SK-N-SH (cell line): Measurements from ENCODE around the gene PIP5K1B. TPM values are rescaled to one million over a fixed set of nuclear protein-coding genes. Genes with fewer than 3 reads are reported as not detected.
A peak's percentile ranks its signal among the peaks of the same experiment; 100 is the strongest.

Experiments used
- CTCF ChIA-PET: fragments of 300-600, 350-600 bp; formaldehyde crosslinking; extraction: SDS; loops from one replicate; lab custom pipeline; 2021; lab: Yijun Ruan, JAX
- POLR2A ChIA-PET: fragments of 350-600 bp; sonication (Branson Sonifier 250); formaldehyde crosslinking; extraction: SDS; loops from one replicate; lab custom pipeline; 2020; ENCODE audit warnings: antibody characterized with exemption, inconsistent platforms; lab: Yijun Ruan, JAX
- DNase-seq: peaks from one replicate; pipeline ENCODE4 v3.0.0; 2012
- H2AFZ ChIP-seq: fragments of 200-600 bp; sonication (generic); 2 replicates; pipeline ENCODE4 v1.8.1; 2016; ENCODE audit warnings: antibody characterized with exemption, mild to moderate bottlenecking, low read depth
- H3F3A ChIP-seq: fragments of 200-600 bp; sonication (generic); replicated peaks from 2 replicates; pipeline ENCODE3; 2016; ENCODE audit warnings: antibody characterized with exemption, mild to moderate bottlenecking; ENCODE audit not compliant: insufficient read depth
- H3K27ac ChIP-seq, 2 experiments: fragments of 200-500 bp in 1 of 2; fragments of 200-600 bp in 1 of 2; sonication (Bioruptor generic) in 1 of 2; sonication (generic), shearing (Covaris generic) in 1 of 2; 2 replicates each; pipeline versions ENCODE4 v1.5.1 to v1.6.1; 2014 to 2016; ENCODE audit warnings: low read depth in 2 of 2, inconsistent platforms in 1 of 2, low read length in 1 of 2, mild to moderate bottlenecking in 1 of 2, mixed read lengths in 1 of 2
- H3K27me3 ChIP-seq: fragments of 200-600 bp; sonication (generic), shearing (Covaris generic); 2 replicates; pipeline ENCODE4 v1.6.1; 2016; ENCODE audit warnings: mixed run types; ENCODE audit not compliant: insufficient read depth
- H3K36me3 ChIP-seq, 2 experiments: fragments of 200-500 bp in 1 of 2; fragments of 200-600 bp in 1 of 2; sonication (Bioruptor generic) in 1 of 2; sonication (generic) in 1 of 2; replicated peaks in 1 of 2; 2 replicates each; pipeline versions ENCODE3 to v1.5.1; 2014 to 2016; ENCODE audit warnings: low read length in 1 of 2, mild to moderate bottlenecking in 1 of 2; ENCODE audit not compliant: insufficient read depth in 2 of 2, control insufficient read depth in 1 of 2
- H3K4me1 ChIP-seq, 2 experiments: fragments of 200-500 bp in 1 of 2; fragments of 200-600 bp in 1 of 2; sonication (Bioruptor generic) in 1 of 2; sonication (generic), shearing (Covaris generic) in 1 of 2; 2 replicates each; pipeline versions ENCODE4 v1.5.1 to v1.6.1; 2014 to 2016; ENCODE audit warnings: low read depth in 1 of 2, low read length in 1 of 2, mixed run types in 1 of 2; ENCODE audit not compliant: insufficient read depth in 2 of 2, control insufficient read depth in 1 of 2
- H3K4me2 ChIP-seq: fragments of 200-600 bp; sonication (generic), shearing (Covaris generic); 2 replicates; pipeline ENCODE4 v1.6.1; 2017; ENCODE audit warnings: mixed run types
- H3K4me3 ChIP-seq, 2 experiments: fragments of 200-500 bp in 1 of 2; fragments of 200-600 bp in 1 of 2; sonication (Bioruptor generic) in 1 of 2; sonication (generic), shearing (Covaris generic) in 1 of 2; 2 replicates each; pipeline versions ENCODE4 v1.5.1 to v1.8.1; 2014 to 2016; ENCODE audit warnings: low read depth in 2 of 2, inconsistent platforms in 1 of 2, low read length in 1 of 2, mild to moderate bottlenecking in 1 of 2, mixed read lengths in 1 of 2, moderate library complexity in 1 of 2
- H3K79me2 ChIP-seq: fragments of 200-600 bp; sonication (generic); 2 replicates; pipeline ENCODE4 v1.8.1; 2017; ENCODE audit warnings: mild to moderate bottlenecking; ENCODE audit not compliant: insufficient read depth
- H3K9ac ChIP-seq: fragments of 200-600 bp; sonication (generic); 2 replicates; pipeline ENCODE4 v1.6.1; 2017; ENCODE audit warnings: mixed run types
- H3K9me2 ChIP-seq: fragments of 200-600 bp; sonication (generic); 2 replicates; pipeline ENCODE4 v1.6.1; 2017; ENCODE audit warnings: mixed run types
- H3K9me3 ChIP-seq: fragments of 200-600 bp; sonication (generic); 2 replicates; pipeline ENCODE4 v1.6.1; 2017; ENCODE audit warnings: mixed run types, mild to moderate bottlenecking, moderate library complexity
- H4K20me1 ChIP-seq: fragments of 200-600 bp; sonication (generic); 2 replicates; pipeline ENCODE4 v1.6.1; 2017; ENCODE audit warnings: mild to moderate bottlenecking, mixed run types; ENCODE audit not compliant: insufficient read depth
- CHD2 ChIP-seq: fragments of 150-350 bp; IDR thresholded peaks from 2 replicates; pipeline ENCODE4 v1.6.1; 2018; ENCODE audit warnings: low read length; ENCODE audit not compliant: partially characterized antibody
- ELF1 ChIP-seq: IDR thresholded peaks from 2 replicates; pipeline ENCODE4 v1.4.0; 2012
- EZH2phosphoT487 ChIP-seq: fragments of 200-600 bp; sonication (generic); IDR thresholded peaks from 2 replicates; pipeline ENCODE4 v1.6.1; 2017; ENCODE audit warnings: low read depth, mixed run types, mild to moderate bottlenecking, antibody characterized with exemption, moderate library complexity, borderline replicate concordance
- FOSL2 ChIP-seq: IDR thresholded peaks from 2 replicates; pipeline ENCODE4 v1.4.0; 2012; ENCODE audit warnings: low read depth, mild to moderate bottlenecking, moderate library complexity, borderline replicate concordance
- JUND ChIP-seq: IDR thresholded peaks from 2 replicates; pipeline ENCODE4 v1.4.0; 2012
- MEF2A ChIP-seq: IDR thresholded peaks from 2 replicates; pipeline ENCODE4 v1.4.0; 2012; ENCODE audit warnings: low read depth, borderline replicate concordance
- MXI1 ChIP-seq: IDR thresholded peaks from 2 replicates; pipeline ENCODE4 v1.6.1; 2012; ENCODE audit warnings: mild to moderate bottlenecking, low read depth, low read length, improper control_type of control experiment
- NFIC ChIP-seq: IDR thresholded peaks from 2 replicates; pipeline ENCODE4 v1.4.0; 2012; ENCODE audit warnings: borderline replicate concordance
- POLR2AphosphoS5 ChIP-seq: IDR thresholded peaks from 2 replicates; pipeline ENCODE4 v1.6.1; 2012; ENCODE audit warnings: low read depth, low read length
- RFX5 ChIP-seq: IDR thresholded peaks from 2 replicates; pipeline ENCODE4 v1.6.1; 2012; ENCODE audit warnings: mild to moderate bottlenecking, improper control_type of control experiment, low read length
- SMC3 ChIP-seq: IDR thresholded peaks from 2 replicates; pipeline ENCODE4 v1.6.1; 2012; ENCODE audit warnings: low read depth, low read length, improper control_type of control experiment
- USF1 ChIP-seq: IDR thresholded peaks from 2 replicates; pipeline ENCODE4 v1.4.0; 2012; ENCODE audit warnings: low read depth, borderline replicate concordance
- WGBS: methylation state at CpG from one replicate; pipeline ENCODE4 v1.1.6; 2017; ENCODE audit warnings: low lambda C conversion rate; 5-methylcytosine and 5-hydroxymethylcytosine counted together
- polyA plus RNA-seq, 3 experiments: library from polyadenylated mRNA; depleted of rRNA; stranded (reverse); fragments of >200 nt; gene quantifications; 2 replicates each; pipeline ENCODE4 v1.2.3, GENCODE V29; 2012
- TF ChIP-seq, protein P1 (sequence below): fragments of 200-600 bp; sonication (generic); IDR thresholded peaks from 2 replicates; pipeline ENCODE4 v1.6.1; 2017; ENCODE audit warnings: antibody characterized with exemption, mild to moderate bottlenecking, moderate library complexity
- TF ChIP-seq, protein P2 (sequence below): fragments of 150-350 bp; IDR thresholded peaks from 2 replicates; pipeline ENCODE4 v1.6.1; 2017; ENCODE audit warnings: antibody characterized with exemption, low read length, low read depth, borderline replicate concordance
- TF ChIP-seq, protein P3 (sequence below): IDR thresholded peaks from 2 replicates; pipeline ENCODE4 v1.4.0; 2012; ENCODE audit warnings: low read depth, borderline replicate concordance

PIP5K1B gene
- not detected in 2 replicates for polyA plus RNA-seq (2012; rRNA removed)
- polyA plus RNA-seq (2012; cell fraction: cytosol; rRNA removed), result not detected in 2 replicates
- not detected in 2 replicates for polyA plus RNA-seq (2012; cell fraction: nucleus; rRNA removed)

- CTCF ChIA-PET, result no interaction called here
- TF ChIP-seq MEF2A (no peak), SMC3 (no peak), MXI1 (no peak), CHD2 (no peak), RFX5 (no peak), USF1 (no peak), ELF1 (no peak), POLR2AphosphoS5 (no peak)
- TF ChIP-seq, protein P1, sequence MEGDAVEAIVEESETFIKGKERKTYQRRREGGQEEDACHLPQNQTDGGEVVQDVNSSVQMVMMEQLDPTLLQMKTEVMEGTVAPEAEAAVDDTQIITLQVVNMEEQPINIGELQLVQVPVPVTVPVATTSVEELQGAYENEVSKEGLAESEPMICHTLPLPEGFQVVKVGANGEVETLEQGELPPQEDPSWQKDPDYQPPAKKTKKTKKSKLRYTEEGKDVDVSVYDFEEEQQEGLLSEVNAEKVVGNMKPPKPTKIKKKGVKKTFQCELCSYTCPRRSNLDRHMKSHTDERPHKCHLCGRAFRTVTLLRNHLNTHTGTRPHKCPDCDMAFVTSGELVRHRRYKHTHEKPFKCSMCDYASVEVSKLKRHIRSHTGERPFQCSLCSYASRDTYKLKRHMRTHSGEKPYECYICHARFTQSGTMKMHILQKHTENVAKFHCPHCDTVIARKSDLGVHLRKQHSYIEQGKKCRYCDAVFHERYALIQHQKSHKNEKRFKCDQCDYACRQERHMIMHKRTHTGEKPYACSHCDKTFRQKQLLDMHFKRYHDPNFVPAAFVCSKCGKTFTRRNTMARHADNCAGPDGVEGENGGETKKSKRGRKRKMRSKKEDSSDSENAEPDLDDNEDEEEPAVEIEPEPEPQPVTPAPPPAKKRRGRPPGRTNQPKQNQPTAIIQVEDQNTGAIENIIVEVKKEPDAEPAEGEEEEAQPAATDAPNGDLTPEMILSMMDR, result no peak
- TF ChIP-seq, protein P2, sequence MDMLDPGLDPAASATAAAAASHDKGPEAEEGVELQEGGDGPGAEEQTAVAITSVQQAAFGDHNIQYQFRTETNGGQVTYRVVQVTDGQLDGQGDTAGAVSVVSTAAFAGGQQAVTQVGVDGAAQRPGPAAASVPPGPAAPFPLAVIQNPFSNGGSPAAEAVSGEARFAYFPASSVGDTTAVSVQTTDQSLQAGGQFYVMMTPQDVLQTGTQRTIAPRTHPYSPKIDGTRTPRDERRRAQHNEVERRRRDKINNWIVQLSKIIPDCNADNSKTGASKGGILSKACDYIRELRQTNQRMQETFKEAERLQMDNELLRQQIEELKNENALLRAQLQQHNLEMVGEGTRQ, result no peak
- TF ChIP-seq, all 33 proteins: peak for 0
- Histone ChIP-seq H3K9me3 (no peaks in the 10 kb centered on the region), H3K9me2 (no peaks in the 10 kb centered on the region), H3K4me3 (peak within 1 kb of the TSS; percentile 41 to 49; a peak in 2 of 4 replicates), H3K4me2 (peak within 1 kb of the TSS; percentile 70; the same call in 1 of the 2 replicates), H3K36me3 (no peaks in the 10 kb centered on the region), H3F3A (no peaks in the 10 kb centered on the region), H3K27ac (no peak within 1 kb of the TSS), H4K20me1 (no peaks in the 10 kb centered on the region), H3K27me3 (peaks cover 40% of the 10 kb centered on the region), H2AFZ (0 out of 2 replicates have a peak within 1 kb of the TSS, but pooled peaks have one; percentile 29), H3K9ac (no peak within 1 kb of the TSS), H3K4me1 (no peaks in the 10 kb centered on the region), H3K79me2 (no peaks in the 10 kb centered on the region)
- no CpG with 5 or more reads among the region's 84 CpGs for WGBS
- peak; percentile 47 for DNase-seq
- POLR2A ChIA-PET, result no interaction called here
Measured at GRCh38 chr9:68704814-68705530, at the start of gene PIP5K1B. TSS of gene PIP5K1B (plus strand) at chr9:68705240. CDS start at chr9:68822615, 117,375 bp downstream.

DNA sequence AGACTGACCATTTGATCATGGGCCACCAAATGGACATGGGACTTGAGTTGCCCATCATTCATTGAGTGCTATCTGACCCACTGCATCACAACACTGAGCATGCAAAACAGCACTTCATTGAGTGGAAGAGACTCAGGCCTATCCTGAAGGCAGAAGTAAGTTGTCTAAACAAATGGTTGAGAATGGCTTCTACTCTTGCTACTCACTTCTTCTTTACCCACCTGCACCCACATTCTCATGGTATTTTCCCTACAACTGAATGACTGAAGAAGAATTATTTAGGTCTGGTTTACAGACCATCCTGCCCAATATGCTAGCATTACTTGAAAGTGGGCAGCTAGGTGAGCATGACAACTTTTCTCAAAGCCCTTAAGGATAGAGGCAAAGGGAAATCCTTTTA, 41.0 kb upstream of the PIP5K1B start:
- Histone ChIP-seq H3K27ac (no peak overlapping the region), H3K4me2 (no peak overlapping the region), H3K9ac (no peak overlapping the region), H2AFZ (no peak overlapping the region), H4K20me1 (no peaks in the 10 kb centered on the region), H3K9me3 (no peaks in the 10 kb centered on the region), H3K9me2 (no peaks in the 10 kb centered on the region), H3K79me2 (no peaks in the 10 kb centered on the region), H3K36me3 (no peaks in the 10 kb centered on the region), H3F3A (no peaks in the 10 kb centered on the region), H3K27me3 (peaks cover 1% of the 10 kb centered on the region; the same call in 1 of the 2 replicates), H3K4me1 (no peaks in the 10 kb centered on the region), H3K4me3 (no peak overlapping the region)
- TF ChIP-seq FOSL2 (no peak), NFIC (no peak), ELF1 (no peak), EZH2phosphoT487 (no peak), SMC3 (no peak), JUND (no peak)
- TF ChIP-seq, protein P1, result no peak
- TF ChIP-seq, protein P3, sequence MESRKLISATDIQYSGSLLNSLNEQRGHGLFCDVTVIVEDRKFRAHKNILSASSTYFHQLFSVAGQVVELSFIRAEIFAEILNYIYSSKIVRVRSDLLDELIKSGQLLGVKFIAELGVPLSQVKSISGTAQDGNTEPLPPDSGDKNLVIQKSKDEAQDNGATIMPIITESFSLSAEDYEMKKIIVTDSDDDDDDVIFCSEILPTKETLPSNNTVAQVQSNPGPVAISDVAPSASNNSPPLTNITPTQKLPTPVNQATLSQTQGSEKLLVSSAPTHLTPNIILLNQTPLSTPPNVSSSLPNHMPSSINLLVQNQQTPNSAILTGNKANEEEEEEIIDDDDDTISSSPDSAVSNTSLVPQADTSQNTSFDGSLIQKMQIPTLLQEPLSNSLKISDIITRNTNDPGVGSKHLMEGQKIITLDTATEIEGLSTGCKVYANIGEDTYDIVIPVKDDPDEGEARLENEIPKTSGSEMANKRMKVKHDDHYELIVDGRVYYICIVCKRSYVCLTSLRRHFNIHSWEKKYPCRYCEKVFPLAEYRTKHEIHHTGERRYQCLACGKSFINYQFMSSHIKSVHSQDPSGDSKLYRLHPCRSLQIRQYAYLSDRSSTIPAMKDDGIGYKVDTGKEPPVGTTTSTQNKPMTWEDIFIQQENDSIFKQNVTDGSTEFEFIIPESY, result no peak
- POLR2A ChIA-PET, result no interaction called here
- CTCF ChIA-PET, result no interaction called here
- no peak for DNase-seq
